A673 (cell line): ENCODE measurements around the gene IGFBPL1.

Experiments
- EZH2 ChIP-seq: fragments of 200-600 bp; sonication (generic); IDR thresholded peaks from 2 replicates; pipeline ENCODE4 v1.6.1; 2017; ENCODE audit warnings: borderline replicate concordance, low read depth, mild to moderate bottlenecking, mixed read lengths, antibody characterized with exemption, low read length; ENCODE audit not compliant: poor library complexity, severe bottlenecking
- TF ChIP-seq, protein P1 (sequence below): fragments of 300-800, 200-600 bp; sonication (generic); conservative IDR thresholded peaks from 2 replicates; pipeline ENCODE4 v1.5.1; 2017; ENCODE audit warnings: low read depth, mild to moderate bottlenecking, antibody characterized with exemption, low read length, moderate library complexity, mixed read lengths

DNA sequence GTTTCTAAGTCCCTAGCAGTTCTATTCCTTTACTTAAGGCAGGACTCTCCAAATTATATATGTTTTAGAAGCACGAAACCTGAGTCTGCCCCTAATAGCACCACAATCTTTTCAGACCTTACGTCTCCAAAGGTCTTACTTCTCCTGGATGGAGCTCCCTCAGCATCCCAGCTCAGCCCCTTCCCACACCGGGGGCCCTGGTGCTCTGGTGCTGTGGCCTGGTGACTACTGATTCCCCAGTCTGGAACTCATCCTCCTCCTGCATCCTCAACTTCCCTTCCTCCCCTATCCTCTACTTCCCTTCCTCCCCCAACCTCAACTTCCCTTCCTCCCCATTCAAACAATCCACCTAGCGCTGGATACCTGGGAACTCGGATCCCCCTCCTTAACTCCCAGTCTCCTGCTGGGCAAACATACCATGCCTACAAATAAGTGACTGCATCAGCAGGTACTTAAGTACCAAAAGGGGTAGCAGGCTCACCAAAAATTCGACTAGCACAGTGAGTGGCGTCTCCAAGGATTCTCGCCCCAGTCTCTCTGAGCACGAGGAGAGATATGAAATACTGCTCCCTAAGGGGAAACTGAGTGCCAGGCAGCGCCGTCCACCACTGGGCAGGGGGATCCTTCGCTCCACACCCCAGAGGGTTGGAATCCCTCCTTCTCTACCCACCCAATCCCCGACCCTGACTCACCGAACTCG is 831 bp downstream of the IGFBPL1 start:
- TF ChIP-seq, protein P1, sequence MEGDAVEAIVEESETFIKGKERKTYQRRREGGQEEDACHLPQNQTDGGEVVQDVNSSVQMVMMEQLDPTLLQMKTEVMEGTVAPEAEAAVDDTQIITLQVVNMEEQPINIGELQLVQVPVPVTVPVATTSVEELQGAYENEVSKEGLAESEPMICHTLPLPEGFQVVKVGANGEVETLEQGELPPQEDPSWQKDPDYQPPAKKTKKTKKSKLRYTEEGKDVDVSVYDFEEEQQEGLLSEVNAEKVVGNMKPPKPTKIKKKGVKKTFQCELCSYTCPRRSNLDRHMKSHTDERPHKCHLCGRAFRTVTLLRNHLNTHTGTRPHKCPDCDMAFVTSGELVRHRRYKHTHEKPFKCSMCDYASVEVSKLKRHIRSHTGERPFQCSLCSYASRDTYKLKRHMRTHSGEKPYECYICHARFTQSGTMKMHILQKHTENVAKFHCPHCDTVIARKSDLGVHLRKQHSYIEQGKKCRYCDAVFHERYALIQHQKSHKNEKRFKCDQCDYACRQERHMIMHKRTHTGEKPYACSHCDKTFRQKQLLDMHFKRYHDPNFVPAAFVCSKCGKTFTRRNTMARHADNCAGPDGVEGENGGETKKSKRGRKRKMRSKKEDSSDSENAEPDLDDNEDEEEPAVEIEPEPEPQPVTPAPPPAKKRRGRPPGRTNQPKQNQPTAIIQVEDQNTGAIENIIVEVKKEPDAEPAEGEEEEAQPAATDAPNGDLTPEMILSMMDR = no peak
- no peak for TF ChIP-seq EZH2
